ENCODE measurements around the gene TNS3.

GRCh38 chr7:47404010-47404409, 177.9 kb downstream of the TNS3 start:
- no peak for TF ChIP-seq POLR2A (IDR thresholded peaks at IDR 0.05; ENCODE audit: low read length)
- TF ChIP-seq GATA1 (IDR thresholded peaks at IDR 0.05; ENCODE audit: low read depth, low read length): no peak
